C1 segment of cervical spinal cord (tissue), 14 donors: ENCODE measurements around the gene THPO.

Experiments
- DNase-seq, 14 donors: peaks; one replicate each; lab custom pipeline; 2025; lab: John Stamatoyannopoulos, UW

Gene THPO

GRCh38 chr3:184366619-184367289 is 11.3 kb downstream of the THPO start:
- no peak for DNase-seq

GRCh38 chr3:184362668-184363546 is 15.1 kb downstream of the THPO start:
- peak; percentile 68 to 95 (median 90) for DNase-seq

- peak in 13 of 14 donors; percentile 36 to 92 (median 85) for DNase-seq
Observed at GRCh38 chr3:184361932-184362667, 15.9 kb downstream of the THPO start.

- peak in 12 of 14 donors; percentile 24 to 82 (median 65) for DNase-seq
Observed at GRCh38 chr3:184361532-184361931, 16.5 kb downstream of the THPO start, which contains the start of the genes CLCN2 and POLR2H. Gene CLCN2, minus strand, starts transcription at chr3:184361605. Its CDS starts 126 bp downstream, at chr3:184361479. Gene POLR2H, plus strand, starts transcription at chr3:184361710. Its CDS starts 1,783 bp downstream, at chr3:184363493.

DNA sequence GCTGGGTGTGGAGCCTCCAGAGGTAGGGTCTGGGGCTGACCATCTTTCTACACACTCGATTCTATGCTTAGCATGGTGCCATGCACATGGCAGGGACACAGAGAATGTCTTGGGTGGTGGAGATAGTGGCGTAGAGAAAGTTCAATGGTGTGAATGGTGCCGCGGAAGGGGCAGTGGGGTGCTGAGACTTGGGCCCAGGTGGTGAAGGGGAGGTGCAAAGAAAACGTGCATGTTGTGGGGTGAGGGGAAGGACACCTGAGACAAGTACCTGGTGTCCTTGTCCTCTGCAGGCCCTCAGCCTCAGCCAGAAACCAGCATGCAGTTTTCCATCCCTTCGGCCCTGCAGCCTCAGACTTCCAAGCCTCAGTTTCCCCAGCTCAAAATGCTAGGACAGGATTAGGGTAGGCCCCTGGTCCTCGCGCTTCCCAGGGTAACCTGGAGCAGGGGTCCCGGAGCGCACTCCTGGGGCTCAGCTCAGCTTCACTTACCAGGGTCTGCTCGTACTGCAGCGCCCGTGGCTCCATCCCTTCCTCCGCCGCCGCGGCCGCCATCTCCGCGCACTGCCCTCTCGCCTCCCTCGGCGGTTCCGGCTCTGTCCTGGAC is 17.0 kb downstream of the THPO start:
- DNase-seq: peak in 3 of 14 donors; percentile 20 to 78 (median 65)

GRCh38 chr3:184360070-184360928 is 17.7 kb downstream of the THPO start:
- peak in 5 of 14 donors; percentile 19 to 64 (median 46) for DNase-seq

DNA sequence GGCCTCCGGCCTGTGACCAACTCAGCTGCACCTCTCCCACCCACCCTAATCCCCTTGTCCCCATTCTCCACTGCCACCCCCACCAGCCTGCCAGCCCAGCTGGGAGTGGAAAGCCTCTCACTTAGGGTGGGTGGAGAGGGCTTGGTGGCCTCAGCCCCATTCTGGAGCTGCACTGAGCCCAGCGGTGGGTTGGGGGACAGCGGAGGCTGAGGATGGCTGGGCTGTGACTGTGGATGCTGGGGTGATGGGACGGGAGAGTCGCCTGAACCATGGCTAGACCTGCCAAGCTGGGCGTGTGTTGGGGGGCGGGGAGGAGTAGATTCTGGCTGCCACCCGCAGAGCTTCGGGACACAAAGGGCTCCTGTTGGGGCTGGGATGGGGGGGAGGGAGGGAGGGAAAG is 18.4 kb downstream of the THPO start:
- DNase-seq: peak in 12 of 14 donors; percentile 20 to 74 (median 62)

- no peak for DNase-seq
Observed at GRCh38 chr3:184358921-184359350, 19.1 kb downstream of the THPO start.

DNA sequence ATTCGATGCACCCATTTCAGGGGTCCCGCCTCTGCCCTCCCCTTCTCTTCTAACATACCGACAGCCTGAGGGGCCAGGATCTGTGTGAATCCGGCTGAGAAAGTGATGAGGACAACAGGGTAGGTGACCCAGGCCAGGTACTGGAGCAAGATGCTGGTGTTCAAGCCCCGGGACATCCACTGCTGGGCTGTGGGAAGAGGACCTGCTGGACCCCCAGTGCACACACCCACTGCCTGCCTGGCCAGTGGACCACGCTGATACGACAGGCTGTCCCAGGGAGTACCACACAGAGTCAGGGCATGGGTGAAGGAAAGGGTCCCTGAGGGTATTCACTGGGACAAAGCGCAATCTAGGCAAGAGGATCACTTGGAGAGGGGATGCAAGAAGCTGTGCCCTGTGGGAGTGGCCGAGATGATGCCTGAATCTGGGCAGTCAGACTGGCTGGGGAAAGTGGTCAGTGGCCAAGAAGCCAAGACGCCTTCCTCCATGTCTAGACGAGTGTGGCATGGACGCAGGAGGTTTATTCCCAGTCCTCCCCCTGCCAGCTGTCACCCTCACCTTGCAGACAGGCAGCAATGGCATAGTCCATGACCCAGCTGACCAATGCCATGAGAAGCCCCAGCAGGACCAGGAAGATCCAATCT is 19.8 kb downstream of the THPO start:
- no peak for DNase-seq

DNA sequence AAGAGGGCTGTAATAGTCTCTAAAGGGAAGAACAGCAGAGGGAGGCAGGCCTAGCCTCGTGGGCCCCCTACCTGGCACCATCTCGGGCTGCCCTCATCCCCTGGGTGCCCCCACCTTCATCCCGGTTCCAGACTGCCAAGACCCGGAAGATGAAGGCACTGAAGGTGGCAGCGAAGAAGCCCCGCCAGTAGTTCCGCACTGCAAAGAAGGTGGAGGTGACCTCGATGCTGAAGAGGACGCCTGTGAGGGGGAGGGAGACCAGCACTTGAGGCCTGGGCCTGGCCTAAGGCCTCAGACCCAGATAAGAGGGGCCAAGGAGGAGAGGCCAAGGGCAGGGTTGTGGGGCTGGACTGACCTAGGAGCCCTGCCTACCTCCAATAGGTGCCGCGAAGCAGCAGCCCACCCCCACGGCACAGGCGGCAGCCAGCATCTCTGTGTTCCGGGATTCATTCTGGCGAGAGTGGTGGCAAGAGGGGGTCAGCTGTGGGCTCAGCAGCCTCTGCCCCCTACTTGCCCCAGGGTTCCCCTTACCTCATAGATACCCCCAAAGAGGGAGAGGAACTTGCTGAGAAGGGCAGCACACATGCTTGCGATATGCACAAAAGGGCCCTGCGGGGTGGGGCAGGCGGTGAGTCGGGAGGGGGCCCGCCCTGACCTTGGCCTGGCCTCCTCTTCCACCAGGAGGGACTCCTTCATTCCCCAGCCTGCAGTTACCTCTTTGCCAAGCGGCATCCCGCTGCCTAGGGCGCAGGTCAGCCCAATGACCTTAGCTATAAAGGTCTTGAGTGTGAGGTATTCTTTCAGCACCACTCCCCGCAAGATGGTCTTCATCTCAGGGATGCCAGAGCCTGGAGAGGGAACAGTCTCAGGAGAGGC is 20.5 kb downstream of the THPO start:
- no peak for DNase-seq

DNA sequence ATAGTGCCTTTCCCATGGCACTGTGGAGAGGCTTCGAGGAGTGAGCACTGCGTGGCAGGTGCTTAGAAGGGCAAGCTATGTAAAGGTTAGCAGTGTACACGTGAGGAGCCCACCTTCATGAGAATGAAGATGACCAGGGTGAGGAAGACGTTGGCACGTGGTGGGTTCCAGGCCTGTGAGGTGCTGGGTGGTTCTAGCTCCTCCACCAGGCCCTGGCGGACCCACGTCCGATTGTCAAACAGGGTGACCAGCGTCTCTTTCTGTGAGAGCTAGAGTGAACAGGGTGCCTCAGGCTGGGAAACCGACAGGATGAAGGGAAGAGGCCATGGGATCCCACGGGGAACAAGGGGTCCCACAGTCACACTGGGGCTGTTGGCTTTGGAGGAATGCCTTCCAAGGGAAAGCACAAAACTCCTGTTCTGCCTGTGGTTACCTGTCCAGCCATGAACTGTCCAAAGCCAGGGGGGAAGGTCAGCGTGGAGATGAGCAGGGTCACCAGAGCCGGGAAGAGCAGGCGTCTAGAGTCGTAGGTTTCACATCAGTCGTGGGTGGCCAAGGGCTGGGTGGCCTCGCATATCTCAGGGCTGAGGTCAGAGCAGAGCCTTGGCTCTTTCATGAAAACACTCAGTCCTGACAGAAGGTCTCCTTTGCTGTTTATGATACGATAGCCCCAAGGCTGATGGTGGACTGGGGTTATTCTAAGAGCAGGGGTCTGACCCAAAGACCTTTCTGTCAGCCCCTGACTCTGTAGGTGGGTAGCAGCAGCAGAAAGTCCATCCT is 22.6 kb downstream of the THPO start:
- DNase-seq: no peak

DNA sequence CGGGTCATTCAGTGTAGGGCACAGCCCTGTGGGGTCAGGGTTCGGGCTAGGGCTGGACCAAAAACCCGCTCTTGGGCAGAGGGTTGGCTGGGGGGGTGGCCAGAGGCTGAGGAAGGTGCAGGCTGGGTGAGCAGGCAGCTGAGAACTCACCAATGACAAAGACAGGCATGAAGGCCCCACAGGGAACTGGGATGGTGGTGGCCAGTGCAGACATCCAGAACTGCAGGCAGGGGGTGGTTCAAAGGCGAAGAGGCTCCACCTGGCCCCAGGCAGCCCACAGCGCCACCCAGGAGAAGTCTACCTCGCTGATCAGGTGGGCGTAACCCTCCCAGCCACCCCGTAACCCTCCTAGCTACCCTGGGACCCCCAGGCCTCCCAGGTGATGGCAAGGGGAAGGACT is 23.3 kb downstream of the THPO start:
- no peak for DNase-seq

DNA sequence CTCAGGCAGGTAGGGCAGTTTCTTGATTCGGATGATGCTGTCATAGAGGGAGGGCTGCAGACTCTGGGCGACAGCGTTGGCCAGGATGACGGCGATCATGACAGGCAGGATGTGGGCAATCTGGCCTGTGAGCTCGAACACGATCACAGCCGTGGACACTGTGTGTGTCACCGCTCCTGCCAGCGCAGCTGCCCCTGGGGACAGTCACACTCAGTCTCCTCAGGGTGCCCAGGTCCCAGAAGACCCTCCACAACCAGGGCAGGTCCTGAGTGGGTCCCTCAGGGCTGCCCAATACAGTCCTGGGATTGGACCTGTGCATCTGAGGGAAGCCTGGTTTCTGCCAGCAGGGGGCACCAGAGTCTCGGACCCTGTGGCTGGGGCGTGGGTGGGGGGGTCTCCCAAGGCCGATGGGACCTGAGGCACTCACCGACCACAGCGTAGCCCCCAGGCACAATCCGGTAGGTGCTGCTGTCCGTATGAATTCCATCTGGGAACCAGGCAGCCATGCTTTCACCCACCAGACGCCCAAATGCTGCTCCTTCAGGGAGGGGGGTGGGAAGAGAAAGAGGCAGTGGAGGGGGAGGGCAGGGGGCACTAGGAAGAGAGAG is 23.8 kb downstream of the THPO start:
- DNase-seq: peak in 2 of 14 donors; percentile 18 to 40

DNA sequence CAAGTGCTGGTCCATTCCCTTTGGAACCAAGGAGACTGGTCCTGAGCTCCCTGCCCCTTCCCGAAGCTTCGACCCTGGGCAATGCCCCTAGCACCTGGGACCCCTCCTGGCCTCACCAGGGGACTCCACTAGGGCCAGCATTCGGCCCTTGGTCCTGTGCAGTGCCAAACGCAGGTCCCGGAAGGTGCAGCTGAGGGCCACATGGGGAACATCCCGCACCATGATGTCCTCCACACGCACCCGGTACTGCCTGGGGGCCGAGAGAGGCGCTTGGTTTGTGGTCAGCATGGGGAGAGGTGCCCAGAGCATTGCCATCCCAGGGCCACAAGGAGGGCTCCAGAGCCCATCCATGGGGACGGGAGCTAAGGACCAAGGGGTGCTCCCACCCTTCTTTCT is 24.5 kb downstream of the THPO start:
- DNase-seq: no peak

GRCh38 chr3:184352897-184353545 is 25.0 kb downstream of the THPO start:
- no peak for DNase-seq

DNA sequence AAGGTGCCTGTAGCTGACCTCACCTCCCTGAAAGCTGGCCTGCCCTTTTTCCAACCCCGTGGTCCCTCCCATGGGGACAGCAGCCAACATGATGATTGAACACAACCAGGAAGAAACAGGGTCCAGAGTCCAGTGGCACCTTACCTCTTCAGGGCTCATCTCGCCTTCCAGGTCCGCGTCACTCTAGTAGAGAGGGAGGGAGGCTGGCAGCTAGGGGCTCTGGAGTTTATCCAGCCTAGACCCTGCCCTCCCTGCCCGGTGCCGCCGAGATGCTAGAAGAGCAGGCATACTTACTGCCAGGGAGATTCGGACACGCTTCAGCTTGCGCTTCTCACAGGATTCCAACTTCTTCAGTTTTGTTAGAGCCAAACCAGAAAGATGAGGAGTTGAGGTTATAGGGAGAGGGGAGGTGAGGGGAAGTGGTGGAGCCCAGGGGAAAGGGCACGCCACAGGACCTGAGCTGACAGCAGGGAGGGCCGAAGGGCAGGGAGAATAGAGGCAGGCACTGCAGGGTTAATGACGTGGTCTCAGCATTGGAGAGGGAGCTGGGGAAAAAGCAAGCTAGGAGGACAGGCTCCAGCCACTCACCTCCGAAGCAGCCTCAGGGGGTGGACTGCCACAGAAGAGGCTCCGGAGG is 25.7 kb downstream of the THPO start:
- no peak for DNase-seq
